ENCODE results near the gene CNOT6L. TPM values are rescaled to one million over a fixed set of nuclear protein-coding genes. Genes with fewer than 3 reads are reported as not detected.

CNOT6L gene
- total and polyA plus RNA-seq, 2 experiments from 2014 or later: 6.5 to 9.2 TPM

- H3K9me3 ChIP-seq (ENCODE audit: low read depth): no peaks in the 10 kb centered on the region
- peak overlapping the region; percentile 31; the same call in 1 of the 2 replicates for H3K4me3 ChIP-seq
- H3F3A ChIP-seq (ENCODE audit: insufficient read depth): peaks cover 6% of the 10 kb centered on the region; the same call in 1 of the 2 replicates
- H3K27me3 ChIP-seq (replicated peaks; ENCODE audit: insufficient read depth): no peaks in the 10 kb centered on the region
- H3K79me2 ChIP-seq (ENCODE audit: insufficient read depth): no peaks in the 10 kb centered on the region
- H3K4me1 ChIP-seq (ENCODE audit: insufficient read depth): peaks cover 31% of the 10 kb centered on the region
- no peaks in the 10 kb centered on the region for H3K36me3 ChIP-seq (ENCODE audit: low read depth)
- WGBS, 2 experiments (ENCODE audit: low coverage in 1 of 2, low lambda C conversion rate in 2 of 2, missing lambda C conversion rate in 2 of 2): 41 to 46% methylated on average over 10 of the region's 10 CpGs
- H3K9me2 ChIP-seq (ENCODE audit: insufficient read depth): no peaks in the 10 kb centered on the region
- no peak for TF ChIP-seq EZH2 (IDR thresholded peaks at IDR 0.05; ENCODE audit: insufficient read depth, poor library complexity, severe bottlenecking)
- no peak for TF ChIP-seq EZH2phosphoT487 (IDR thresholded peaks at IDR 0.05; ENCODE audit: insufficient read depth, low read depth)
- peak overlapping the region; percentile 32 for H3K9ac ChIP-seq
- peak; percentile 75 for DNase-seq
- no peaks in the 10 kb centered on the region for H4K20me1 ChIP-seq (ENCODE audit: insufficient read depth)
- in situ Hi-C loops (cut with MboI): no loop called here
- H3K27ac ChIP-seq: no peak overlapping the region
- peak overlapping the region; percentile 78 for H2AFZ ChIP-seq
- H3K4me2 ChIP-seq (ENCODE audit: unreplicated experiment): peak overlapping the region; percentile 74
Measured at GRCh38 chr4:77697860-77698590, 121.1 kb downstream of the CNOT6L start.

- Histone ChIP-seq H3K9ac (no peak overlapping the region), H3K9me2 (ENCODE audit: insufficient read depth) (no peaks in the 10 kb centered on the region), H3K4me3 (peak overlapping the region; percentile 24; the same call in 1 of the 2 replicates), H4K20me1 (ENCODE audit: insufficient read depth) (no peaks in the 10 kb centered on the region), H2AFZ (no peak overlapping the region), H3K9me3 (ENCODE audit: low read depth) (no peaks in the 10 kb centered on the region), H3K27ac (no peak overlapping the region), H3K4me2 (ENCODE audit: unreplicated experiment) (peak overlapping the region; percentile 64), H3K27me3 (replicated peaks; ENCODE audit: insufficient read depth) (no peaks in the 10 kb centered on the region), H3K4me1 (ENCODE audit: insufficient read depth) (peaks cover 31% of the 10 kb centered on the region), H3F3A (ENCODE audit: insufficient read depth) (peaks cover 6% of the 10 kb centered on the region; the same call in 1 of the 2 replicates), H3K36me3 (ENCODE audit: low read depth) (no peaks in the 10 kb centered on the region), H3K79me2 (ENCODE audit: insufficient read depth) (no peaks in the 10 kb centered on the region)
- peak; percentile 96 for DNase-seq
- WGBS, 2 experiments (ENCODE audit: low coverage in 1 of 2, low lambda C conversion rate in 2 of 2, missing lambda C conversion rate in 2 of 2): 3 to 12% methylated on average over 2 of the region's 2 CpGs
- TF ChIP-seq EZH2 (IDR thresholded peaks at IDR 0.05; ENCODE audit: insufficient read depth, poor library complexity, severe bottlenecking): no peak
- TF ChIP-seq EZH2phosphoT487 (IDR thresholded peaks at IDR 0.05; ENCODE audit: insufficient read depth, low read depth): 0 out of 2 replicates have a peak, but pooled peaks have one; percentile 38
- in situ Hi-C loops (cut with MboI): no loop called here
Measured at GRCh38 chr4:77695774-77696173, 123.4 kb downstream of the CNOT6L start.

- 91 to 93% methylated on average over 5 of the region's 5 CpGs for WGBS, 2 experiments (ENCODE audit: low coverage in 1 of 2, low lambda C conversion rate in 2 of 2, missing lambda C conversion rate in 2 of 2)
Measured at GRCh38 chr4:77692847-77693432, 126.2 kb downstream of the CNOT6L start.

GRCh38 chr4:77681792-77682191 is 137.4 kb downstream of the CNOT6L start:
- Histone ChIP-seq H3K27ac (no peak overlapping the region), H3K4me2 (ENCODE audit: unreplicated experiment) (no peak overlapping the region), H2AFZ (no peak overlapping the region), H4K20me1 (ENCODE audit: insufficient read depth) (no peaks in the 10 kb centered on the region), H3K79me2 (ENCODE audit: insufficient read depth) (no peaks in the 10 kb centered on the region), H3F3A (ENCODE audit: insufficient read depth) (no peaks in the 10 kb centered on the region), H3K9me3 (ENCODE audit: low read depth) (no peaks in the 10 kb centered on the region), H3K4me1 (ENCODE audit: insufficient read depth) (no peaks in the 10 kb centered on the region), H3K9me2 (ENCODE audit: insufficient read depth) (no peaks in the 10 kb centered on the region), H3K36me3 (ENCODE audit: low read depth) (no peaks in the 10 kb centered on the region), H3K27me3 (replicated peaks; ENCODE audit: insufficient read depth) (peaks cover 18% of the 10 kb centered on the region), H3K4me3 (no peak overlapping the region), H3K9ac (no peak overlapping the region)
- in situ Hi-C loops (cut with MboI): no loop called here
- 59 to 65% methylated on average over 11 of the region's 11 CpGs for WGBS, 2 experiments (ENCODE audit: low coverage in 1 of 2, low lambda C conversion rate in 2 of 2, missing lambda C conversion rate in 2 of 2)
- no peak for DNase-seq
- TF ChIP-seq EZH2phosphoT487 (IDR thresholded peaks at IDR 0.05; ENCODE audit: insufficient read depth, low read depth) (no peak), EZH2 (IDR thresholded peaks at IDR 0.05; ENCODE audit: insufficient read depth, poor library complexity, severe bottlenecking) (no peak)

More at GRCh38 chr4:77692847-77693432, 126.2 kb downstream of the CNOT6L start:
- H3K79me2 ChIP-seq (ENCODE audit: insufficient read depth): no peaks in the 10 kb centered on the region
- no peak overlapping the region for H3K27ac ChIP-seq
- no peak for TF ChIP-seq EZH2phosphoT487 (IDR thresholded peaks at IDR 0.05; ENCODE audit: insufficient read depth, low read depth)
- no peak for TF ChIP-seq EZH2 (IDR thresholded peaks at IDR 0.05; ENCODE audit: insufficient read depth, poor library complexity, severe bottlenecking)
- no peaks in the 10 kb centered on the region for H3K9me3 ChIP-seq (ENCODE audit: low read depth)
- peaks cover 16% of the 10 kb centered on the region for H3K4me1 ChIP-seq (ENCODE audit: insufficient read depth)
- H3K9ac ChIP-seq: no peak overlapping the region
- H3K36me3 ChIP-seq (ENCODE audit: low read depth): no peaks in the 10 kb centered on the region
- peaks cover 6% of the 10 kb centered on the region; the same call in 1 of the 2 replicates for H3F3A ChIP-seq (ENCODE audit: insufficient read depth)
- no peak overlapping the region for H2AFZ ChIP-seq
- no peak overlapping the region for H3K4me2 ChIP-seq (ENCODE audit: unreplicated experiment)
- H3K4me3 ChIP-seq: no peak overlapping the region
- H3K9me2 ChIP-seq (ENCODE audit: insufficient read depth): no peaks in the 10 kb centered on the region
- H3K27me3 ChIP-seq (replicated peaks; ENCODE audit: insufficient read depth): peaks cover 10% of the 10 kb centered on the region
- in situ Hi-C loops (cut with MboI): no loop called here
- H4K20me1 ChIP-seq (ENCODE audit: insufficient read depth): no peaks in the 10 kb centered on the region
- no peak for DNase-seq

Data from GM23248 (cell line).